Measurements from ENCODE around the gene UBALD1. TPM values are rescaled to one million over a fixed set of nuclear protein-coding genes. Genes with fewer than 3 reads are reported as not detected.

The UBALD1 gene
- total RNA-seq, 2 experiments from 2014 or later, result 12.2 to 13.4 TPM

GRCh38 chr16:4618645-4619418 lies 4.1 kb upstream of the UBALD1 start:
- no peak for DNase-seq
- peak overlapping the region; percentile 30 for H3K27ac Mint-ChIP-seq
- no peak for ATAC-seq
- ChIA-PET POLR2A (interaction anchor here (0.7 kb wide), 1 partner anchor 342 kb away, joined by 3 read pairs; no protein-coding TSS in a partner anchor), CTCF (interaction anchor here (2.9 kb wide), 1 partner anchor 32 kb away, joined by 8 read pairs; no protein-coding TSS in a partner anchor)
- no peak for TF ChIP-seq CTCF (IDR thresholded peaks at IDR 0.05)
- no peak overlapping the region for H3K4me3 Mint-ChIP-seq
- peaks cover 29% of the 10 kb centered on the region for H3K4me1 Mint-ChIP-seq (ENCODE audit: low read depth)
- intact Hi-C loops (cut with micrococcal nuclease), result no loop called here
- H3K27me3 Mint-ChIP-seq, result no peaks in the 10 kb centered on the region
- no peaks in the 10 kb centered on the region for H3K9me3 Mint-ChIP-seq
- no peaks in the 10 kb centered on the region for H3K36me3 Mint-ChIP-seq (ENCODE audit: low read depth)

- H3K9me3 Mint-ChIP-seq, result no peaks in the 10 kb centered on the region
These were observed 3.2 kb upstream of the UBALD1 start for GRCh38 chr16:4617880-4618279.

GRCh38 chr16:4616047-4616811 lies 1.5 kb upstream of the UBALD1 start:
- Mint-ChIP-seq H3K4me3 (peak overlapping the region; percentile 96), H3K36me3 (ENCODE audit: low read depth) (no peaks in the 10 kb centered on the region), H3K4me1 (ENCODE audit: low read depth) (peaks cover 34% of the 10 kb centered on the region), H3K9me3 (no peaks in the 10 kb centered on the region), H3K27ac (peak overlapping the region; percentile 99), H3K27me3 (no peaks in the 10 kb centered on the region)
- TF ChIP-seq CTCF (IDR thresholded peaks at IDR 0.05), result peak; percentile 40
- ATAC-seq (peak; percentile 88), DNase-seq (peak; percentile 100)
- intact Hi-C loops (cut with micrococcal nuclease), result no loop called here
- POLR2A ChIA-PET, result interaction anchor here (1.0 to 2.5 kb wide), 8 partner anchors 9 to 290 kb away, joined by 3 to 16 read pairs (median 4); partner anchors contain the start of gene MGRN1
- CTCF ChIA-PET, result interaction anchor here (0.8 to 2.9 kb wide), 6 partner anchors 9 to 110 kb away, joined by 3 to 23 read pairs (median 6); partner anchors contain the start of genes CDIP1, MGRN1 and NUDT16L1

More at GRCh38 chr16:4617880-4618279, 3.2 kb upstream of the UBALD1 start:
- ATAC-seq, result no peak
- no peak for DNase-seq
- CTCF ChIA-PET, result interaction anchor here (1.1 to 2.9 kb wide), 3 partner anchors 7 to 113 kb away, joined by 3 to 23 read pairs (median 8); partner anchors contain the start of gene MGRN1
- POLR2A ChIA-PET, result interaction anchor here (0.7 kb wide), 1 partner anchor 341 kb away, joined by 3 read pairs; no protein-coding TSS in a partner anchor
- TF ChIP-seq CTCF (IDR thresholded peaks at IDR 0.05), result no peak
- Mint-ChIP-seq H3K4me1 (ENCODE audit: low read depth) (peaks cover 30% of the 10 kb centered on the region), H3K4me3 (peak overlapping the region; percentile 96), H3K27me3 (no peaks in the 10 kb centered on the region), H3K36me3 (ENCODE audit: low read depth) (no peaks in the 10 kb centered on the region), H3K27ac (no peak overlapping the region)
- intact Hi-C loops (cut with micrococcal nuclease), result no loop called here

GRCh38 chr16:4615384-4616046 lies 827 bp upstream of the UBALD1 start:
- Mint-ChIP-seq H3K4me1 (ENCODE audit: low read depth) (peaks cover 34% of the 10 kb centered on the region), H3K9me3 (no peaks in the 10 kb centered on the region)

More at GRCh38 chr16:4615384-4616046, 827 bp upstream of the UBALD1 start:
- peak overlapping the region; percentile 95 for H3K27ac Mint-ChIP-seq
- H3K36me3 Mint-ChIP-seq (ENCODE audit: low read depth), result no peaks in the 10 kb centered on the region
- DNase-seq, result peak; percentile 19
- no peaks in the 10 kb centered on the region for H3K27me3 Mint-ChIP-seq
- POLR2A ChIA-PET, result interaction anchor here (1.2 to 2.5 kb wide), 5 partner anchors 10 to 290 kb away, joined by 3 to 16 read pairs (median 5); partner anchors contain the start of gene MGRN1
- peak overlapping the region; percentile 82 for H3K4me3 Mint-ChIP-seq
- CTCF ChIA-PET, result interaction anchor here (0.9 to 2.6 kb wide), 4 partner anchors 10 to 109 kb away, joined by 3 to 23 read pairs (median 8); partner anchors contain the start of genes CDIP1 and MGRN1
- intact Hi-C loops (cut with micrococcal nuclease), result no loop called here
- no peak for TF ChIP-seq CTCF (IDR thresholded peaks at IDR 0.05)
- ATAC-seq, result peak; percentile 22

Measured in activated CD8-positive, alpha-beta T cell treated with anti-CD3 and anti-CD28 coated beads for 36 hours (primary cell).